SK-N-SH treated with all-trans-retinoic acid at 6 μM for 48 hours (cell line): ENCODE data around the gene MAPK14.

ENCODE experiments used
- ATAC-seq: fragments of 200-7000 bp; cut with Tn5 transposase; 3 replicates; pipeline ENCODE4 v1.9.1; 2020; ENCODE audit warnings: mild to moderate bottlenecking, moderate library complexity
- BACH2 ChIP-seq: fragments of 250-450 bp; sonication (Bioruptor Pico); IDR thresholded peaks from 2 replicates; pipeline ENCODE4 v1.9.0; 2021; ENCODE audit warnings: mild to moderate bottlenecking, borderline replicate concordance
- CREB5 ChIP-seq: fragments of 250-450 bp; sonication (Bioruptor Pico); IDR thresholded peaks from 2 replicates; pipeline ENCODE4 v1.5.1; 2020; ENCODE audit warnings: low read depth, mild to moderate bottlenecking, moderate library complexity
- CSDC2 ChIP-seq: fragments of 250-450 bp; sonication (Bioruptor Pico); IDR thresholded peaks from 2 replicates; pipeline ENCODE4 v1.5.0; 2020; ENCODE audit warnings: mild to moderate bottlenecking, moderate library complexity
- CSRNP3 ChIP-seq: fragments of 250-450 bp; sonication (Bioruptor Pico); IDR thresholded peaks from 2 replicates; pipeline ENCODE4 v1.5.1; 2021; ENCODE audit warnings: mild to moderate bottlenecking, moderate library complexity
- ESRRG ChIP-seq: fragments of 250-450 bp; sonication (Bioruptor Pico); IDR thresholded peaks from 2 replicates; pipeline ENCODE4 v1.6.1; 2021; ENCODE audit warnings: mild to moderate bottlenecking
- GLIS3 ChIP-seq: fragments of 250-450 bp; sonication (Bioruptor Pico); IDR thresholded peaks from 2 replicates; pipeline ENCODE4 v1.5.0; 2020; ENCODE audit warnings: mild to moderate bottlenecking, moderate library complexity
- ISL1 ChIP-seq: fragments of 250-450 bp; sonication (Bioruptor Pico); IDR thresholded peaks from 2 replicates; pipeline ENCODE4 v2.1.2; 2022; ENCODE audit warnings: mild to moderate bottlenecking, moderate library complexity
- OSR1 ChIP-seq: fragments of 250-450 bp; sonication (Bioruptor Pico); IDR thresholded peaks from 2 replicates; pipeline ENCODE4 v1.8.0; 2022; ENCODE audit warnings: moderate library complexity, mild to moderate bottlenecking, inconsistent platforms
- PATZ1 ChIP-seq: fragments of 250-450 bp; sonication (Bioruptor Pico); IDR thresholded peaks from 2 replicates; pipeline ENCODE4 v1.8.0; 2020; ENCODE audit warnings: mild to moderate bottlenecking, moderate library complexity, borderline replicate concordance
- PPARA ChIP-seq: fragments of 250-450 bp; sonication (Bioruptor Pico); IDR thresholded peaks from 2 replicates; pipeline ENCODE4 v1.5.0; 2020; ENCODE audit warnings: mild to moderate bottlenecking, borderline replicate concordance
- RARB ChIP-seq: fragments of 250-450 bp; sonication (Bioruptor Pico); IDR thresholded peaks from 2 replicates; pipeline ENCODE4 v1.8.0; 2021; ENCODE audit warnings: mild to moderate bottlenecking, moderate library complexity
- SNAI2 ChIP-seq: fragments of 250-450 bp; sonication (Bioruptor Pico); IDR thresholded peaks from 2 replicates; pipeline ENCODE4 v1.5.0; 2020; ENCODE audit warnings: mild to moderate bottlenecking, moderate library complexity
- TCF4 ChIP-seq: fragments of 250-450 bp; sonication (Bioruptor Pico); IDR thresholded peaks from 2 replicates; pipeline ENCODE4 v1.8.0; 2021; ENCODE audit warnings: mild to moderate bottlenecking, moderate library complexity, borderline replicate concordance
- TOX ChIP-seq: fragments of 250-450 bp; sonication (Bioruptor Pico); IDR thresholded peaks from 2 replicates; pipeline ENCODE4 v1.8.0; 2021; ENCODE audit warnings: mild to moderate bottlenecking, moderate library complexity, borderline replicate concordance
- ZC3H10 ChIP-seq: fragments of 250-450 bp; sonication (Bioruptor Pico); IDR thresholded peaks from 2 replicates; pipeline ENCODE4 v1.5.1; 2021; ENCODE audit warnings: mild to moderate bottlenecking, moderate library complexity
- ZFP3 ChIP-seq: fragments of 250-450 bp; sonication (Bioruptor Pico); IDR thresholded peaks from 2 replicates; pipeline ENCODE4 v1.5.0; 2020; ENCODE audit warnings: mild to moderate bottlenecking, moderate library complexity
- ZFP30 ChIP-seq: fragments of 450-650 bp; formaldehyde crosslinking; IDR thresholded peaks from 2 replicates; pipeline ENCODE4 v1.5.0; 2022; ENCODE audit warnings: mild to moderate bottlenecking, moderate library complexity
- ZNF565 ChIP-seq: fragments of 450-650 bp; formaldehyde crosslinking; conservative IDR thresholded peaks from 2 replicates; pipeline ENCODE4 v1.5.0; 2020; ENCODE audit warnings: low read depth, mild to moderate bottlenecking, moderate library complexity
- ZNF70 ChIP-seq: fragments of 450-650 bp; formaldehyde crosslinking; IDR thresholded peaks from 2 replicates; pipeline ENCODE4 v1.5.0; 2020; ENCODE audit warnings: mild to moderate bottlenecking, moderate library complexity
- ZNF8 ChIP-seq: fragments of 450-650 bp; formaldehyde crosslinking; IDR thresholded peaks from 2 replicates; pipeline ENCODE4 v1.5.0; 2020; ENCODE audit warnings: mild to moderate bottlenecking, moderate library complexity
- TF ChIP-seq, protein P1 (sequence below): fragments of 250-450 bp; sonication (Bioruptor Pico); IDR thresholded peaks from 2 replicates; pipeline ENCODE4 v1.5.0; 2020; ENCODE audit warnings: mild to moderate bottlenecking, moderate library complexity
- TF ChIP-seq, protein P2 (sequence below): fragments of 250-450 bp; sonication (Bioruptor Pico); IDR thresholded peaks from 2 replicates; pipeline ENCODE4 v1.8.0; 2021; ENCODE audit warnings: low read depth, mild to moderate bottlenecking, moderate library complexity, borderline replicate concordance

Gene MAPK14

DNA sequence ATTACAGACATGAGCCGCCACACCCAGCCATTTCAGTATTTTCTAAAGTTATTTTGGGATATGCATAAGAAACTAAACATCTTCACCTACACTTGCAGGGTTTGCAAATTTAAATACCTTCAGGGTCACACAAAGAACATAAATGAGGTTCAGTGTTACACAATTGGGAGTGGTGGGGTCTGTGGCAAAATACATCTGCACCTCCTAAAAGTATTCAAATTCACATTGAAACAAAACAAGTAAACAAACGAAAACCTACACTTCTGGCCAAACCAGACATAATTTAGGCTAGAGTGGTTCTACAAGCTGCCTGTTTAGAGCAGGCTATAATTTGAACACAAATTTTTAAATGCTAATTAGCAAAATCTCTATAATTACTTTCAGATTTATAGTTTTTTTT is 34.6 kb downstream of the MAPK14 start:
- TF ChIP-seq GLIS3 (CRISPR knock-in tag) (no peak), TCF4 (CRISPR knock-in tag) (no peak), ZNF8 (CRISPR knock-in tag) (no peak), BACH2 (CRISPR knock-in tag) (no peak), TOX (CRISPR knock-in tag) (no peak), SNAI2 (CRISPR knock-in tag) (no peak), ZC3H10 (no peak), PATZ1 (CRISPR knock-in tag) (no peak), ZFP30 (CRISPR knock-in tag) (no peak), ZFP3 (CRISPR knock-in tag) (no peak), PPARA (CRISPR knock-in tag) (no peak), ISL1 (no peak), CREB5 (CRISPR knock-in tag) (no peak), ZNF70 (no peak), OSR1 (no peak), ESRRG (CRISPR knock-in tag) (no peak), RARB (no peak), CSRNP3 (CRISPR knock-in tag) (no peak)
- TF ChIP-seq, protein P1, sequence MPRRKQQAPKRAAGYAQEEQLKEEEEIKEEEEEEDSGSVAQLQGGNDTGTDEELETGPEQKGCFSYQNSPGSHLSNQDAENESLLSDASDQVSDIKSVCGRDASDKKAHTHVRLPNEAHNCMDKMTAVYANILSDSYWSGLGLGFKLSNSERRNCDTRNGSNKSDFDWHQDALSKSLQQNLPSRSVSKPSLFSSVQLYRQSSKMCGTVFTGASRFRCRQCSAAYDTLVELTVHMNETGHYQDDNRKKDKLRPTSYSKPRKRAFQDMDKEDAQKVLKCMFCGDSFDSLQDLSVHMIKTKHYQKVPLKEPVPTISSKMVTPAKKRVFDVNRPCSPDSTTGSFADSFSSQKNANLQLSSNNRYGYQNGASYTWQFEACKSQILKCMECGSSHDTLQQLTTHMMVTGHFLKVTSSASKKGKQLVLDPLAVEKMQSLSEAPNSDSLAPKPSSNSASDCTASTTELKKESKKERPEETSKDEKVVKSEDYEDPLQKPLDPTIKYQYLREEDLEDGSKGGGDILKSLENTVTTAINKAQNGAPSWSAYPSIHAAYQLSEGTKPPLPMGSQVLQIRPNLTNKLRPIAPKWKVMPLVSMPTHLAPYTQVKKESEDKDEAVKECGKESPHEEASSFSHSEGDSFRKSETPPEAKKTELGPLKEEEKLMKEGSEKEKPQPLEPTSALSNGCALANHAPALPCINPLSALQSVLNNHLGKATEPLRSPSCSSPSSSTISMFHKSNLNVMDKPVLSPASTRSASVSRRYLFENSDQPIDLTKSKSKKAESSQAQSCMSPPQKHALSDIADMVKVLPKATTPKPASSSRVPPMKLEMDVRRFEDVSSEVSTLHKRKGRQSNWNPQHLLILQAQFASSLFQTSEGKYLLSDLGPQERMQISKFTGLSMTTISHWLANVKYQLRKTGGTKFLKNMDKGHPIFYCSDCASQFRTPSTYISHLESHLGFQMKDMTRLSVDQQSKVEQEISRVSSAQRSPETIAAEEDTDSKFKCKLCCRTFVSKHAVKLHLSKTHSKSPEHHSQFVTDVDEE (CRISPR knock-in tag): no peak
- TF ChIP-seq, protein P2, sequence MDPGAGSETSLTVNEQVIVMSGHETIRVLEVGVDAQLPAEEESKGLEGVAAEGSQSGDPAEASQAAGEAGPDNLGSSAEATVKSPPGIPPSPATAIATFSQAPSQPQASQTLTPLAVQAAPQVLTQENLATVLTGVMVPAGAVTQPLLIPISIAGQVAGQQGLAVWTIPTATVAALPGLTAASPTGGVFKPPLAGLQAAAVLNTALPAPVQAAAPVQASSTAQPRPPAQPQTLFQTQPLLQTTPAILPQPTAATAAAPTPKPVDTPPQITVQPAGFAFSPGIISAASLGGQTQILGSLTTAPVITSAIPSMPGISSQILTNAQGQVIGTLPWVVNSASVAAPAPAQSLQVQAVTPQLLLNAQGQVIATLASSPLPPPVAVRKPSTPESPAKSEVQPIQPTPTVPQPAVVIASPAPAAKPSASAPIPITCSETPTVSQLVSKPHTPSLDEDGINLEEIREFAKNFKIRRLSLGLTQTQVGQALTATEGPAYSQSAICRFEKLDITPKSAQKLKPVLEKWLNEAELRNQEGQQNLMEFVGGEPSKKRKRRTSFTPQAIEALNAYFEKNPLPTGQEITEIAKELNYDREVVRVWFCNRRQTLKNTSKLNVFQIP: no peak
- TF ChIP-seq, all 23 proteins: peak for 0
- ATAC-seq: no peak

GRCh38 chr6:36063318-36064060 is 35.9 kb downstream of the MAPK14 start:
- ATAC-seq: no peak
- TF ChIP-seq PPARA (CRISPR knock-in tag): no peak
- no peak for TF ChIP-seq SNAI2 (CRISPR knock-in tag)
- no peak for TF ChIP-seq CREB5 (CRISPR knock-in tag)
- TF ChIP-seq ZFP30 (CRISPR knock-in tag): no peak
- TF ChIP-seq CSDC2 (CRISPR knock-in tag): no peak
- no peak for TF ChIP-seq BACH2 (CRISPR knock-in tag)
- TF ChIP-seq TOX (CRISPR knock-in tag): no peak
- TF ChIP-seq ZFP3 (CRISPR knock-in tag): no peak
- TF ChIP-seq GLIS3 (CRISPR knock-in tag): no peak
- no peak for TF ChIP-seq ESRRG (CRISPR knock-in tag)
- no peak for TF ChIP-seq ZNF8 (CRISPR knock-in tag)
- no peak for TF ChIP-seq ZNF565 (CRISPR knock-in tag)
